OCI-LY3 (cell line): ENCODE data around the gene SUPT6H.

ENCODE experiments used
- EZH2phosphoT487 ChIP-seq: fragments of 200-600 bp; shearing (Covaris generic); IDR thresholded peaks from 2 replicates; pipeline ENCODE4 v1.6.1; 2018; ENCODE audit warnings: antibody characterized with exemption, mixed run types, low read depth
- TF ChIP-seq, protein P1 (sequence below): fragments of 200-600, 300-600 bp; sonication (generic); IDR thresholded peaks from 2 replicates; pipeline ENCODE4 v1.5.1; 2014; ENCODE audit warnings: antibody characterized with exemption, low read length, low read depth

DNA sequence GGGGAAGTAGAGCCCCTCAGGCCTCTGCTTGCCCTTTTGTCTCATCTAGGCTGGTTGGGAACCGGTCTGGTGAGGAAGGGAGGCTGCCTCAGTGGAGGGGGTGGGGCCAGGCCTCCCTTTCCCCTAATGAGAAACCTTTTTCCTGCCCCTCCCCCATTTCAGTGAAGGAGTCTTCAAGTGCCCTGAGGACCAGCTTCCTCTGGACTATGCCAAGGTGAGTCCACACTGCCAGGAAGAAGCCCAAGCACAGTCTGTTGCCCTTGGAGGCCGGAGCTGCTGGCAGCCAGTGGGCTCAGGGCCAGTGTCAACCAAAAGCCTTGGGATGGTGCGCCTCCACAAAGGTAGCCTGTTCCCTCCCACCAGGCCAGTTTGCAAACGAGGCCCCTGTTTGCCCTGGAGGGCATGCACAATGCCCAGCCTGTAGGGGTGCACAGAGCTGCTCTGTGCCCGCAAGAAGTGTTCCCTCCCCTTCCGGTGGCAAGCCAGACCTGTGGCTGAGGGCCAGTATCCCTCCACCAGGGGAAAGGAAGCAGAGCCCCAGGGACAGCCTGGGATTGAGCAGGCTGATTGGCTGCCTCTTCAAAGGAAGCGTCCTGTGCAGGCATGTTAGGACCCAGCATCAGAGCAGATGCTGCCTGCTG lies 85.2 kb downstream of the SUPT6H start:
- TF ChIP-seq, protein P1, sequence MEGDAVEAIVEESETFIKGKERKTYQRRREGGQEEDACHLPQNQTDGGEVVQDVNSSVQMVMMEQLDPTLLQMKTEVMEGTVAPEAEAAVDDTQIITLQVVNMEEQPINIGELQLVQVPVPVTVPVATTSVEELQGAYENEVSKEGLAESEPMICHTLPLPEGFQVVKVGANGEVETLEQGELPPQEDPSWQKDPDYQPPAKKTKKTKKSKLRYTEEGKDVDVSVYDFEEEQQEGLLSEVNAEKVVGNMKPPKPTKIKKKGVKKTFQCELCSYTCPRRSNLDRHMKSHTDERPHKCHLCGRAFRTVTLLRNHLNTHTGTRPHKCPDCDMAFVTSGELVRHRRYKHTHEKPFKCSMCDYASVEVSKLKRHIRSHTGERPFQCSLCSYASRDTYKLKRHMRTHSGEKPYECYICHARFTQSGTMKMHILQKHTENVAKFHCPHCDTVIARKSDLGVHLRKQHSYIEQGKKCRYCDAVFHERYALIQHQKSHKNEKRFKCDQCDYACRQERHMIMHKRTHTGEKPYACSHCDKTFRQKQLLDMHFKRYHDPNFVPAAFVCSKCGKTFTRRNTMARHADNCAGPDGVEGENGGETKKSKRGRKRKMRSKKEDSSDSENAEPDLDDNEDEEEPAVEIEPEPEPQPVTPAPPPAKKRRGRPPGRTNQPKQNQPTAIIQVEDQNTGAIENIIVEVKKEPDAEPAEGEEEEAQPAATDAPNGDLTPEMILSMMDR: no peak
- TF ChIP-seq EZH2phosphoT487: no peak
